HEK293 (cell line): ENCODE results near the gene CD300LF.

Source experiments
- CTCF ChIA-PET: fragments of 350-600 bp; formaldehyde crosslinking; extraction: SDS; loops from one replicate; lab custom pipeline; 2021; ENCODE audit warnings: antibody characterized with exemption; lab: Yijun Ruan, JAX
- POLR2A ChIA-PET: fragments of 300-600 bp; formaldehyde crosslinking; extraction: SDS; loops from one replicate; lab custom pipeline; 2020; ENCODE audit warnings: antibody characterized with exemption, inconsistent platforms; lab: Yijun Ruan, JAX
- H3K27ac ChIP-seq: fragments of 200-500 bp; sonication (Bioruptor generic); 2 replicates; pipeline ENCODE4 v1.5.1; 2014; ENCODE audit warnings: low read depth, low read length, control low read depth, inconsistent platforms; ENCODE audit errors: extremely low read depth
- H3K36me3 ChIP-seq, 2 experiments: fragments of 200-500 bp in 1 of 2; sonication (Bioruptor generic) in 1 of 2; 1 replicate in 1 of 2; 2 replicates in 1 of 2; pipeline ENCODE4 v1.5.1; 2014 to 2017; ENCODE audit warnings: inconsistent platforms in 2 of 2, low read length in 2 of 2; ENCODE audit not compliant: control insufficient read depth in 2 of 2, insufficient read depth in 1 of 2
- H3K4me1 ChIP-seq: fragments of 200-500 bp; sonication (Bioruptor generic); 2 replicates; pipeline ENCODE4 v1.5.1; 2014; ENCODE audit warnings: mild to moderate bottlenecking, low read length, inconsistent platforms; ENCODE audit not compliant: control insufficient read depth, insufficient read depth
- H3K4me3 ChIP-seq: 2 replicates; pipeline ENCODE4 v1.5.1; 2011; ENCODE audit warnings: low read depth, mild to moderate bottlenecking, control low read depth, low read length, moderate library complexity
- H3K9me3 ChIP-seq: fragments of 200-500 bp; sonication (Bioruptor generic); 2 replicates; pipeline ENCODE4 v1.5.1; 2014; ENCODE audit warnings: low read depth, low read length, inconsistent platforms; ENCODE audit not compliant: control insufficient read depth, insufficient read depth
- PATZ1 ChIP-seq: fragments of 450-650 bp; formaldehyde crosslinking; IDR thresholded peaks from 2 replicates; pipeline ENCODE4 v1.5.1; 2016; ENCODE audit warnings: missing biosample characterization, missing genetic modification characterization
- PRDM4 ChIP-seq: fragments of 450-650 bp; formaldehyde crosslinking; IDR thresholded peaks from 2 replicates; pipeline ENCODE4 v1.5.1; 2017; ENCODE audit warnings: missing biosample characterization, missing genetic modification characterization
- SETDB1 ChIP-seq: IDR thresholded peaks from one replicate; pipeline ENCODE4 v1.6.1; 2017; ENCODE audit warnings: mild to moderate bottlenecking, low read length, moderate library complexity, mixed read lengths; ENCODE audit not compliant: insufficient read length
- WT1 ChIP-seq: fragments of 450-650 bp; formaldehyde crosslinking; IDR thresholded peaks from 2 replicates; pipeline ENCODE4 v1.5.1; 2016; ENCODE audit warnings: missing biosample characterization, missing genetic modification characterization
- ZBTB17 ChIP-seq: fragments of 450-650 bp; formaldehyde crosslinking; IDR thresholded peaks from 2 replicates; pipeline ENCODE4 v1.5.1; 2016; ENCODE audit warnings: missing biosample characterization, missing genetic modification characterization
- ZBTB26 ChIP-seq: fragments of 450-650 bp; formaldehyde crosslinking; optimal IDR thresholded peaks from 2 replicates; pipeline ENCODE3; 2016; ENCODE audit warnings: missing biosample characterization, mild to moderate bottlenecking, missing genetic modification characterization
- ZFP69B ChIP-seq: fragments of 450-650 bp; formaldehyde crosslinking; IDR thresholded peaks from 2 replicates; pipeline ENCODE4 v1.5.1; 2016; ENCODE audit warnings: missing biosample characterization, missing genetic modification characterization
- ZNF121 ChIP-seq: fragments of 450-650 bp; formaldehyde crosslinking; IDR thresholded peaks from 2 replicates; pipeline ENCODE4 v1.5.1; 2016; ENCODE audit warnings: missing biosample characterization, missing genetic modification characterization
- ZNF23 ChIP-seq: fragments of 450-650 bp; formaldehyde crosslinking; IDR thresholded peaks from 2 replicates; pipeline ENCODE4 v1.5.1; 2016; ENCODE audit warnings: missing biosample characterization, missing genetic modification characterization, borderline replicate concordance
- ZNF248 ChIP-seq: fragments of 450-650 bp; formaldehyde crosslinking; IDR thresholded peaks from 2 replicates; pipeline ENCODE4 v1.5.1; 2017; ENCODE audit warnings: missing biosample characterization, missing genetic modification characterization
- ZNF335 ChIP-seq: fragments of 450-650 bp; formaldehyde crosslinking; conservative IDR thresholded peaks from 2 replicates; pipeline ENCODE4 v1.5.1; 2016; ENCODE audit warnings: missing biosample characterization, missing genetic modification characterization

CD300LF gene

GRCh38 chr17:74744714-74745547, 32.2 kb upstream of the CD300LF start (continued):
- TF ChIP-seq PATZ1 (tag by site-specific recombination) (peak; percentile 80), ZBTB26 (peak; percentile 9), ZNF121 (tag by site-specific recombination) (peak; percentile 97), ZNF248 (tag by site-specific recombination) (no peak), ZFP69B (tag by site-specific recombination) (peak; percentile 84)

DNA sequence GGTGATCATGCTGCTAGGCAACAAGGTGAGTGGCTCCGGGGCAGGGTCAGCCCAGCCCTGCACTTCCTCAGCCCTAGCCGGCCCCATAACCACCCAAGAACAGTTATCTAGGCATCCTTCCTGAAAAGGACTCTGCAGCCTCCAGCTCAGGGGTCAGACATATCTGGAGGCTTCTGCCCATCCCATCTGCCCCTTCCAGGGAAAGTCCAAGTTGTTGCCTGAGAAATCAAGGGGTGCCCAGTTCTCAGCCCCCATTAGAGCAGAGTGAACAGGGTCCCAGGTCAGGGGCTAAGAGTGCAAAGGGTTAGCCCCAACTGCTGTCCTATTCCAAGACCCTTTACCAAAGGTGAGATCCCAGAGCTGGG, 31.6 kb upstream of the CD300LF start:
- Histone ChIP-seq H3K36me3 (no peaks in the 10 kb centered on the region), H3K4me1 (no peaks in the 10 kb centered on the region; the same call in 1 of the 2 replicates), H3K27ac (no peak overlapping the region), H3K9me3 (no peaks in the 10 kb centered on the region), H3K4me3 (no peak overlapping the region)
- peak; percentile 50; the same call in 1 of the 2 replicates for TF ChIP-seq ZNF335 (tag by site-specific recombination)
- no peak for TF ChIP-seq WT1 (tag by site-specific recombination)
- ChIA-PET POLR2A (no interaction called here), CTCF (interaction anchor here (0.7 to 4.7 kb wide), 24 partner anchors 8 to 218 kb away, joined by 3 to 84 read pairs (median 6); partner anchors contain the start of genes GRIN2C, NAT9 and RAB37)

GRCh38 chr17:74743755-74744154, 31.0 kb upstream of the CD300LF start:
- Histone ChIP-seq H3K4me1 (no peaks in the 10 kb centered on the region; the same call in 1 of the 2 replicates), H3K9me3 (no peaks in the 10 kb centered on the region), H3K27ac (no peak overlapping the region), H3K36me3 (no peaks in the 10 kb centered on the region), H3K4me3 (no peak overlapping the region)
- ChIA-PET POLR2A (no interaction called here), CTCF (interaction anchor here (0.7 to 4.7 kb wide), 12 partner anchors 7 to 124 kb away, joined by 3 to 84 read pairs (median 20); partner anchors contain the start of genes GRIN2C, NAT9 and RAB37)
- TF ChIP-seq ZBTB17 (tag by site-specific recombination) = peak; percentile 61; the same call in 1 of the 2 replicates
- TF ChIP-seq ZNF23 (tag by site-specific recombination) = peak; percentile 88; the same call in 1 of the 2 replicates
- no peak for TF ChIP-seq PRDM4 (tag by site-specific recombination)
- peak; percentile 56 for TF ChIP-seq SETDB1
- no peak for TF ChIP-seq ZBTB26
